Activated CD4-positive, CD25-positive, alpha-beta regulatory T cell (primary cell): ENCODE results near the gene ADK.

Experiments used
- DNase-seq, 4 experiments: peaks; one replicate each; lab custom pipeline; 2025; lab: John Stamatoyannopoulos, UW

The ADK gene

DNA sequence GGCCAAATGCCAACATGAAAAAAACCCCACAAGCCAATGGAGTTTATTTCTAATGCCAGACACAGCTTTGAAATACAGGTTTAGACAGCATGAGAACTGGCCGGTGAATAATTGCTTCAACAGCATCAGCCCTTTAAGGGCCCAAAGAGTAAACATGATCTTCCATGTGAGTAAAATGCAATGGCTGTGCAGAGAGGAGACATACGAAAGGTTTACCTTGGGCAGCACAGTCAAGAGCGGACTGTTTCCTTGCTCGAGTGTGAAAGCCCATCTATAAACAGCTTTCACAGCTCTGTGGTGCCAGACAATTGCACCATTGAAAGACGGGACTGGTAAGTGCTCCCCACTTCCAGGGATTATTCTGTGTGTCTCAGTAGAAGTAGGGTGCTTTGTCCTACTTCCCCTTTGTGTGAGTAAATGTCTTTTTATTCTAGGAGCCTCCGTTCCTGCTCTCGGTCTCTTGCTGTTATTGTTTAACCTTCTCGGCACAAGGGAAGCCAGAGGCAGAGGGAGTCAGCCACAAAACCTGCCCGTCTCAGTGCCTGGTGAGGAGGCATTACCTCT lies 597.5 kb downstream of the ADK start:
- no peak for DNase-seq

DNA sequence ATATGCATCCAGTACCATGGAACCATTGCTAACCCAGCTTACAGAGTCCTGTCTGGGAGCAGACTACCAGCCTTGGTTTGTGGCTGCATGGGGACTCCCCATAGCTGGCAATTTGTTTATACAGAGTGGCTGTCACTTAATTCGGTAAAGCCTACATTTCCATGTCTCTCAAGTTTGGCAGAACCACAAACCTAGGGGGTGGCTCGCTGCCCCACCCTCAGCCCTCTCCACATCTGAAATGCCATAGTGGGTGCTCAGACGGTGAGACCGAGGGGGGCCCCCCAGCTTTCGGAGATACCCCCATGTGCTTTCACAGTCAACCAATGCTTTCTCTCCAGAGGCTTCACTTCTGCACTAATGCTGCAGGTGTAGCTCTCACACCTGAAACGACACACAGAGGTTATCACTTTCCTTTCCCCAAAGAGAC lies 599.8 kb downstream of the ADK start:
- DNase-seq, result no peak

- DNase-seq, result no peak
Measured at GRCh38 chr10:74752371-74753040, 601.5 kb downstream of the ADK start.

GRCh38 chr10:74753442-74754211 lies 602.6 kb downstream of the ADK start:
- DNase-seq, result no peak

- DNase-seq, result no peak
Measured at GRCh38 chr10:74754381-74754821, 603.4 kb downstream of the ADK start.

DNA sequence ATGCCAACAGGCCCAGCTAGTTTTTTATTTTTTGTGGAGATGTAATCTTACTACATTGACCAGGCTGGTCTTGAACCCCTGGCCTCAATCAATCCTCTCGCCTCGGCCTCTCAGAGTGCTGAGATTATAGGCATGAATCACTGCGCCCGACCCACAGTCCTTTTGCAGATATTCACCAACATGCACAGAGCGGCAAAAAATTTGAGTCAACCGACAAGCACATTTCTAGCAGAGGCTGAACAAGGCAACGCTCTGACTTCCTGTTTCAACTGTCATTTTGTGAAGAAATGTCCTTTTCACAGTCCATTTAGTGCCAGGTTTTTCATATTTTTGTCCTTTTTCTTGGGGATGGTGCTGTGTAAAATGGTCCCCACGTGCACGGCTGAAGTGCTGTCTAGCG lies 604.3 kb downstream of the ADK start:
- DNase-seq, result no peak
